Measurements from ENCODE around the gene LYPD3. TPM values are rescaled to one million over a fixed set of nuclear protein-coding genes. Genes with fewer than 3 reads are reported as not detected.

LYPD3 gene
- polyA plus RNA-seq, 2 donors = 208 to 770 TPM

GRCh38 chr19:43430142-43430710 is 35.2 kb downstream of the LYPD3 start:
- no peak overlapping the region for H3K4me3 ChIP-seq (ENCODE audit: low read depth in 1 of 2, low read length in 2 of 2)
- H3K27me3 ChIP-seq (ENCODE audit: control insufficient read depth in 1 of 2, insufficient read depth in 2 of 2, low read length in 2 of 2) = no peaks in the 10 kb centered on the region
- H3K9me3 ChIP-seq (ENCODE audit: control insufficient read depth in 2 of 2, insufficient read depth in 1 of 2, low read depth in 1 of 2, low read length in 1 of 2) = no peaks in the 10 kb centered on the region
- no peaks in the 10 kb centered on the region for H3K4me1 ChIP-seq (ENCODE audit: control insufficient read depth in 2 of 2, insufficient read depth in 2 of 2, low read length in 1 of 2)
- H3K36me3 ChIP-seq (ENCODE audit: control insufficient read depth in 2 of 2, insufficient read depth in 2 of 2, low read length in 1 of 2) = no peaks in the 10 kb centered on the region
- peak overlapping the region in 1 of 2 donors; percentile 33 for H3K27ac ChIP-seq (ENCODE audit: low read depth in 2 of 2, low read length in 1 of 2)
- WGBS, 2 donors = 48 to 49% methylated on average over 6 of the region's 6 CpGs

GRCh38 chr19:43429395-43429794 is 36.0 kb downstream of the LYPD3 start:
- no peaks in the 10 kb centered on the region for H3K9me3 ChIP-seq (ENCODE audit: control insufficient read depth in 2 of 2, insufficient read depth in 1 of 2, low read depth in 1 of 2, low read length in 1 of 2)
- 90 to 94% methylated on average over 7 of the region's 7 CpGs for WGBS, 2 donors
- no peak overlapping the region for H3K27ac ChIP-seq (ENCODE audit: low read depth in 2 of 2, low read length in 1 of 2)
- no peaks in the 10 kb centered on the region for H3K27me3 ChIP-seq (ENCODE audit: control insufficient read depth in 1 of 2, insufficient read depth in 2 of 2, low read length in 2 of 2)
- H3K4me3 ChIP-seq (ENCODE audit: low read depth in 1 of 2, low read length in 2 of 2) = no peak overlapping the region
- H3K36me3 ChIP-seq (ENCODE audit: control insufficient read depth in 2 of 2, insufficient read depth in 2 of 2, low read length in 1 of 2) = no peaks in the 10 kb centered on the region
- H3K4me1 ChIP-seq (ENCODE audit: control insufficient read depth in 2 of 2, insufficient read depth in 2 of 2, low read length in 1 of 2) = no peaks in the 10 kb centered on the region

GRCh38 chr19:43425567-43426392 is 39.6 kb downstream of the LYPD3 start:
- no peaks in the 10 kb centered on the region for H3K36me3 ChIP-seq (ENCODE audit: control insufficient read depth in 2 of 2, insufficient read depth in 2 of 2, low read length in 1 of 2)
- H3K27ac ChIP-seq (ENCODE audit: low read depth in 2 of 2, low read length in 1 of 2) = peak overlapping the region; percentile 48 to 50
- H3K9me3 ChIP-seq (ENCODE audit: control insufficient read depth in 2 of 2, insufficient read depth in 1 of 2, low read depth in 1 of 2, low read length in 1 of 2) = no peaks in the 10 kb centered on the region
- no peak overlapping the region for H3K4me3 ChIP-seq (ENCODE audit: low read depth in 1 of 2, low read length in 2 of 2)
- 19 to 21% methylated on average over 8 of the region's 8 CpGs for WGBS, 2 donors
- H3K27me3 ChIP-seq (ENCODE audit: control insufficient read depth in 1 of 2, insufficient read depth in 2 of 2, low read length in 2 of 2) = no peaks in the 10 kb centered on the region
- H3K4me1 ChIP-seq (ENCODE audit: control insufficient read depth in 2 of 2, insufficient read depth in 2 of 2, low read length in 1 of 2) = no peaks in the 10 kb centered on the region

- H3K27ac ChIP-seq (ENCODE audit: low read depth in 2 of 2, low read length in 1 of 2) = no peak overlapping the region
- no peaks in the 10 kb centered on the region for H3K9me3 ChIP-seq (ENCODE audit: control insufficient read depth in 2 of 2, insufficient read depth in 1 of 2, low read depth in 1 of 2, low read length in 1 of 2)
- WGBS, 2 donors = 87 to 90% methylated on average over 5 of the region's 5 CpGs
- H3K4me3 ChIP-seq (ENCODE audit: low read depth in 1 of 2, low read length in 2 of 2) = no peak overlapping the region
- H3K4me1 ChIP-seq (ENCODE audit: control insufficient read depth in 2 of 2, insufficient read depth in 2 of 2, low read length in 1 of 2) = no peaks in the 10 kb centered on the region
- no peaks in the 10 kb centered on the region for H3K36me3 ChIP-seq (ENCODE audit: control insufficient read depth in 2 of 2, insufficient read depth in 2 of 2, low read length in 1 of 2)
- no peaks in the 10 kb centered on the region for H3K27me3 ChIP-seq (ENCODE audit: control insufficient read depth in 1 of 2, insufficient read depth in 2 of 2, low read length in 2 of 2)
Observed at GRCh38 chr19:43423779-43424178, 41.6 kb downstream of the LYPD3 start.

GRCh38 chr19:43422689-43423066 is 42.7 kb downstream of the LYPD3 start:
- no peak overlapping the region for H3K4me3 ChIP-seq (ENCODE audit: low read depth in 1 of 2, low read length in 2 of 2)
- no peak overlapping the region for H3K27ac ChIP-seq (ENCODE audit: low read depth in 2 of 2, low read length in 1 of 2)
- H3K9me3 ChIP-seq (ENCODE audit: control insufficient read depth in 2 of 2, insufficient read depth in 1 of 2, low read depth in 1 of 2, low read length in 1 of 2) = no peaks in the 10 kb centered on the region
- H3K36me3 ChIP-seq (ENCODE audit: control insufficient read depth in 2 of 2, insufficient read depth in 2 of 2, low read length in 1 of 2) = no peaks in the 10 kb centered on the region
- WGBS, 2 donors = 93 to 97% methylated on average over 1 of the region's 1 CpG
- no peaks in the 10 kb centered on the region for H3K27me3 ChIP-seq (ENCODE audit: control insufficient read depth in 1 of 2, insufficient read depth in 2 of 2, low read length in 2 of 2)
- H3K4me1 ChIP-seq (ENCODE audit: control insufficient read depth in 2 of 2, insufficient read depth in 2 of 2, low read length in 1 of 2) = no peaks in the 10 kb centered on the region

GRCh38 chr19:43422000-43422688 is 43.3 kb downstream of the LYPD3 start:
- 65 to 73% methylated on average over 2 of the region's 2 CpGs for WGBS, 2 donors
- H3K9me3 ChIP-seq (ENCODE audit: control insufficient read depth in 2 of 2, insufficient read depth in 1 of 2, low read depth in 1 of 2, low read length in 1 of 2) = no peaks in the 10 kb centered on the region
- H3K27me3 ChIP-seq (ENCODE audit: control insufficient read depth in 1 of 2, insufficient read depth in 2 of 2, low read length in 2 of 2) = no peaks in the 10 kb centered on the region
- no peak overlapping the region for H3K27ac ChIP-seq (ENCODE audit: low read depth in 2 of 2, low read length in 1 of 2)
- H3K4me1 ChIP-seq (ENCODE audit: control insufficient read depth in 2 of 2, insufficient read depth in 2 of 2, low read length in 1 of 2) = no peaks in the 10 kb centered on the region
- no peaks in the 10 kb centered on the region for H3K36me3 ChIP-seq (ENCODE audit: control insufficient read depth in 2 of 2, insufficient read depth in 2 of 2, low read length in 1 of 2)
- no peak overlapping the region for H3K4me3 ChIP-seq (ENCODE audit: low read depth in 1 of 2, low read length in 2 of 2)

GRCh38 chr19:43420954-43421353 is 44.5 kb downstream of the LYPD3 start:
- no peaks in the 10 kb centered on the region for H3K9me3 ChIP-seq (ENCODE audit: control insufficient read depth in 2 of 2, insufficient read depth in 1 of 2, low read depth in 1 of 2, low read length in 1 of 2)
- H3K27me3 ChIP-seq (ENCODE audit: control insufficient read depth in 1 of 2, insufficient read depth in 2 of 2, low read length in 2 of 2) = no peaks in the 10 kb centered on the region
- H3K36me3 ChIP-seq (ENCODE audit: control insufficient read depth in 2 of 2, insufficient read depth in 2 of 2, low read length in 1 of 2) = no peaks in the 10 kb centered on the region
- WGBS, 2 donors = 85 to 86% methylated on average over 6 of the region's 6 CpGs
- no peak overlapping the region for H3K4me3 ChIP-seq (ENCODE audit: low read depth in 1 of 2, low read length in 2 of 2)
- no peak overlapping the region for H3K27ac ChIP-seq (ENCODE audit: low read depth in 2 of 2, low read length in 1 of 2)
- no peaks in the 10 kb centered on the region for H3K4me1 ChIP-seq (ENCODE audit: control insufficient read depth in 2 of 2, insufficient read depth in 2 of 2, low read length in 1 of 2)

- H3K4me1 ChIP-seq (ENCODE audit: control insufficient read depth in 2 of 2, insufficient read depth in 2 of 2, low read length in 1 of 2) = no peaks in the 10 kb centered on the region
- no peak overlapping the region for H3K4me3 ChIP-seq (ENCODE audit: low read depth in 1 of 2, low read length in 2 of 2)
- H3K27me3 ChIP-seq (ENCODE audit: control insufficient read depth in 1 of 2, insufficient read depth in 2 of 2, low read length in 2 of 2) = no peaks in the 10 kb centered on the region
- no peak overlapping the region for H3K27ac ChIP-seq (ENCODE audit: low read depth in 2 of 2, low read length in 1 of 2)
- WGBS, 2 donors = 78 to 80% methylated on average over 4 of the region's 4 CpGs
- no peaks in the 10 kb centered on the region for H3K9me3 ChIP-seq (ENCODE audit: control insufficient read depth in 2 of 2, insufficient read depth in 1 of 2, low read depth in 1 of 2, low read length in 1 of 2)
- no peaks in the 10 kb centered on the region for H3K36me3 ChIP-seq (ENCODE audit: control insufficient read depth in 2 of 2, insufficient read depth in 2 of 2, low read length in 1 of 2)
Observed at GRCh38 chr19:43416951-43417623, 48.3 kb downstream of the LYPD3 start.

GRCh38 chr19:43414554-43414953 is 50.9 kb downstream of the LYPD3 start, which contains the start of gene TEX101:
TEX101 (plus strand) TSS chr19:43414890; CDS start chr19:43415920, 1,030 bp downstream.
- H3K4me3 ChIP-seq (ENCODE audit: low read depth in 1 of 2, low read length in 2 of 2) = no peak within 1 kb of the TSS
- no peaks in the 10 kb centered on the region for H3K9me3 ChIP-seq (ENCODE audit: control insufficient read depth in 2 of 2, insufficient read depth in 1 of 2, low read depth in 1 of 2, low read length in 1 of 2)
- WGBS, 2 donors = 96 to 97% methylated on average over 21 of the region's 21 CpGs
- no peak within 1 kb of the TSS for H3K27ac ChIP-seq (ENCODE audit: low read depth in 2 of 2, low read length in 1 of 2)
- no peaks in the 10 kb centered on the region for H3K36me3 ChIP-seq (ENCODE audit: control insufficient read depth in 2 of 2, insufficient read depth in 2 of 2, low read length in 1 of 2)
- no peaks in the 10 kb centered on the region for H3K4me1 ChIP-seq (ENCODE audit: control insufficient read depth in 2 of 2, insufficient read depth in 2 of 2, low read length in 1 of 2)
- no peaks in the 10 kb centered on the region for H3K27me3 ChIP-seq (ENCODE audit: control insufficient read depth in 1 of 2, insufficient read depth in 2 of 2, low read length in 2 of 2)
